Smooth muscle cell (in vitro differentiated cells): ENCODE results near the gene RETREG1. TPM values are rescaled to one million over a fixed set of nuclear protein-coding genes. Genes with fewer than 3 reads are reported as not detected.

Experiments used
- DNase-seq: peaks from one replicate; lab custom pipeline; 2025; ENCODE audit not compliant: unreplicated experiment; lab: John Stamatoyannopoulos, UW
- H2AFZ ChIP-seq: fragments of 200-600 bp; sonication (generic); 2 replicates; pipeline ENCODE4 v1.6.0; 2016; ENCODE audit warnings: antibody characterized with exemption, low read depth, mild to moderate bottlenecking
- H3F3A ChIP-seq: fragments of 200-600 bp; sonication (generic); 2 replicates; pipeline ENCODE4 v1.6.0; 2017; ENCODE audit warnings: antibody characterized with exemption, low read depth
- H3K27ac ChIP-seq: fragments of 200-600 bp; sonication (generic); 2 replicates; pipeline ENCODE4 v1.5.1; 2016; ENCODE audit warnings: low read depth, mild to moderate bottlenecking
- H3K27me3 ChIP-seq: fragments of 200-600 bp; sonication (generic); 2 replicates; pipeline ENCODE4 v1.6.1; 2016; ENCODE audit warnings: low read depth, mild to moderate bottlenecking
- H3K36me3 ChIP-seq: fragments of 200-600 bp; sonication (generic); 2 replicates; pipeline ENCODE4 v1.5.1; 2016; ENCODE audit warnings: low read depth
- H3K4me1 ChIP-seq: fragments of 200-600 bp; sonication (generic); 2 replicates; pipeline ENCODE4 v1.5.1; 2016; ENCODE audit warnings: low read depth
- H3K4me2 ChIP-seq: fragments of 200-600 bp; sonication (generic); 2 replicates; pipeline ENCODE4 v1.6.0; 2016; ENCODE audit warnings: mild to moderate bottlenecking
- H3K4me3 ChIP-seq: fragments of 200-600 bp; sonication (generic); 2 replicates; pipeline ENCODE4 v1.5.1; 2016; ENCODE audit warnings: mild to moderate bottlenecking
- H3K79me2 ChIP-seq: fragments of 200-600 bp; sonication (generic); 2 replicates; pipeline ENCODE4 v1.6.0; 2016; ENCODE audit warnings: low read depth, mild to moderate bottlenecking
- H3K9ac ChIP-seq: fragments of 200-600 bp; sonication (generic); 2 replicates; pipeline ENCODE4 v1.6.0; 2016; ENCODE audit warnings: low read depth
- H3K9me3 ChIP-seq: fragments of 200-600 bp; sonication (generic); replicated peaks from 2 replicates; pipeline ENCODE4 v1.5.1; 2016; ENCODE audit warnings: low read depth
- H4K20me1 ChIP-seq: fragments of 200-600 bp; sonication (generic); 2 replicates; pipeline ENCODE4 v1.6.0; 2016; ENCODE audit warnings: low read depth
- CTCF ChIP-seq: fragments of 200-600 bp; sonication (generic); IDR thresholded peaks from 2 replicates; pipeline ENCODE4 v1.5.1; 2017; ENCODE audit warnings: borderline replicate concordance, mild to moderate bottlenecking, antibody characterized with exemption; ENCODE audit not compliant: insufficient read depth, poor library complexity, severe bottlenecking
- WGBS: methylation state at CpG from one replicate; pipeline ENCODE4 v1.1.7; 2016; ENCODE audit warnings: low lambda C conversion rate; 5-methylcytosine and 5-hydroxymethylcytosine counted together
- polyA plus RNA-seq: library from polyadenylated mRNA; unstranded; fragments of >200 nt; fragmentation: Nextera tagmentation; extraction: Ambion mirVana; gene quantifications from 2 replicates; pipeline ENCODE4 v1.2.1, GENCODE V29; 2016
- total RNA-seq: library from RNA; depleted of rRNA; stranded (reverse); fragments of >200 nt; gene quantifications from 2 replicates; pipeline ENCODE4 v1.2.3, GENCODE V29; 2014

RETREG1 gene
- total and polyA plus RNA-seq, 2 experiments from 2014 or later: 0.19 to 4.4 TPM

GRCh38 chr5:16431490-16431889, 185.3 kb downstream of the RETREG1 start:
- no peaks in the 10 kb centered on the region for H3K36me3 ChIP-seq
- no peak overlapping the region for H3K27ac ChIP-seq
- H3K4me2 ChIP-seq: no peak overlapping the region
- no peaks in the 10 kb centered on the region for H4K20me1 ChIP-seq
- no peak for DNase-seq
- H3K9me3 ChIP-seq: no peaks in the 10 kb centered on the region
- 79% methylated on average over 2 of the region's 2 CpGs for WGBS
- H2AFZ ChIP-seq: no peak overlapping the region
- H3K4me1 ChIP-seq: peaks cover 7% of the 10 kb centered on the region
- no peaks in the 10 kb centered on the region for H3F3A ChIP-seq
- no peak for TF ChIP-seq CTCF
- no peaks in the 10 kb centered on the region for H3K79me2 ChIP-seq
- H3K9ac ChIP-seq: no peak overlapping the region
- H3K4me3 ChIP-seq: no peak overlapping the region
- no peaks in the 10 kb centered on the region for H3K27me3 ChIP-seq

- H2AFZ ChIP-seq: no peak overlapping the region
- no peaks in the 10 kb centered on the region for H3K9me3 ChIP-seq
- no peaks in the 10 kb centered on the region for H3K27me3 ChIP-seq
- H3K4me3 ChIP-seq: no peak overlapping the region
- no peaks in the 10 kb centered on the region for H3K36me3 ChIP-seq
- peaks cover 7% of the 10 kb centered on the region for H3K4me1 ChIP-seq
- H3K79me2 ChIP-seq: no peaks in the 10 kb centered on the region
- no peak overlapping the region for H3K4me2 ChIP-seq
- H3K27ac ChIP-seq: no peak overlapping the region
- WGBS: 92% methylated on average over 7 of the region's 7 CpGs
- no peak overlapping the region for H3K9ac ChIP-seq
- TF ChIP-seq CTCF: no peak
- no peaks in the 10 kb centered on the region for H3F3A ChIP-seq
- no peak for DNase-seq
- no peaks in the 10 kb centered on the region for H4K20me1 ChIP-seq
Observed at GRCh38 chr5:16430349-16431089, 186.3 kb downstream of the RETREG1 start.

GRCh38 chr5:16428359-16428758, 188.4 kb downstream of the RETREG1 start:
- no peaks in the 10 kb centered on the region for H3K36me3 ChIP-seq
- H3F3A ChIP-seq: no peaks in the 10 kb centered on the region
- H2AFZ ChIP-seq: no peak overlapping the region
- DNase-seq: no peak
- no peak overlapping the region for H3K9ac ChIP-seq
- H3K4me3 ChIP-seq: no peak overlapping the region
- H3K27me3 ChIP-seq: no peaks in the 10 kb centered on the region
- no peak for TF ChIP-seq CTCF
- no peak overlapping the region for H3K27ac ChIP-seq
- no peaks in the 10 kb centered on the region for H4K20me1 ChIP-seq
- WGBS: 94% methylated on average over 4 of the region's 4 CpGs
- H3K9me3 ChIP-seq: no peaks in the 10 kb centered on the region
- peaks cover 7% of the 10 kb centered on the region for H3K4me1 ChIP-seq
- no peak overlapping the region for H3K4me2 ChIP-seq
- no peaks in the 10 kb centered on the region for H3K79me2 ChIP-seq

GRCh38 chr5:16427587-16427986, 189.2 kb downstream of the RETREG1 start:
- Histone ChIP-seq H3K79me2 (no peaks in the 10 kb centered on the region), H3F3A (no peaks in the 10 kb centered on the region), H3K9me3 (no peaks in the 10 kb centered on the region), H2AFZ (no peak overlapping the region), H3K36me3 (no peaks in the 10 kb centered on the region), H3K27me3 (no peaks in the 10 kb centered on the region), H3K9ac (no peak overlapping the region), H3K27ac (no peak overlapping the region), H4K20me1 (no peaks in the 10 kb centered on the region), H3K4me1 (peaks cover 7% of the 10 kb centered on the region), H3K4me2 (no peak overlapping the region), H3K4me3 (no peak overlapping the region)
- WGBS: 51% methylated on average over 11 of the region's 11 CpGs
- no peak for TF ChIP-seq CTCF
- no peak for DNase-seq
